GM12874 (cell line): ENCODE results near the gene DNMT3L.

Source experiments
- TF ChIP-seq, protein P1 (sequence below): IDR thresholded peaks from 2 replicates; pipeline ENCODE4 v1.5.1; 2011; ENCODE audit warnings: low read depth, mild to moderate bottlenecking, control low read depth, low read length, moderate library complexity; ENCODE audit not compliant: insufficient read depth

The DNMT3L gene

DNA sequence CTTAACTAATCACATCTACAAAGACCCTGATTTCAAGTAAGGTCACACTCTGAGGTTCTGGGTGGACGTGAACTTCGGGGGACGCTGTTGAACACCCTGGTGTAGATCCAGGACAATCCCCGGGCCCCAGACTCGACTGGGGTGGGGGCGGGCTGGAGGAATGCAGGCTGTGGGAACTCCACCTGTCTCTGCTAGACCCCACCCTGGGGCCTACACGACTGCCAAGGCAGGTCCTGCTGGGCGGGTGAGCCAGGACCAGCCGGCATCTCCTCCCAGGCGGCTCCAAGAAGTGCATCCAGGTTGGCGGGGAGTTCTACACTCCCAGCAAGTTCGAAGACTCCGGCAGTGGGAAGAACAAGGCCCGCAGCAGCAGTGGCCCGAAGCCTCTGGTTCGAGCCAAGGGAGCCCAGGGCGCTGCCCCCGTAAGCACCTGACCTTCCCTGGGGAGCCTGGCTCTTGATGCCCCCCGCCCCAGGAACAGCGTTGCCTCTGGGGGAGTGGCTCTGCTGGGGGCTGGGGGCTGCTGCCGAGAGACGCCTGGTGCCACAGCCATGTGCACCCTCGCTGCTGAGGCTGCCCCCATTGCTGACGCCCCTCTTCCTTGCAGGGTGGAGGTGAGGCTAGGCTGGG, 27.8 kb upstream of the DNMT3L start:
- TF ChIP-seq, protein P1, sequence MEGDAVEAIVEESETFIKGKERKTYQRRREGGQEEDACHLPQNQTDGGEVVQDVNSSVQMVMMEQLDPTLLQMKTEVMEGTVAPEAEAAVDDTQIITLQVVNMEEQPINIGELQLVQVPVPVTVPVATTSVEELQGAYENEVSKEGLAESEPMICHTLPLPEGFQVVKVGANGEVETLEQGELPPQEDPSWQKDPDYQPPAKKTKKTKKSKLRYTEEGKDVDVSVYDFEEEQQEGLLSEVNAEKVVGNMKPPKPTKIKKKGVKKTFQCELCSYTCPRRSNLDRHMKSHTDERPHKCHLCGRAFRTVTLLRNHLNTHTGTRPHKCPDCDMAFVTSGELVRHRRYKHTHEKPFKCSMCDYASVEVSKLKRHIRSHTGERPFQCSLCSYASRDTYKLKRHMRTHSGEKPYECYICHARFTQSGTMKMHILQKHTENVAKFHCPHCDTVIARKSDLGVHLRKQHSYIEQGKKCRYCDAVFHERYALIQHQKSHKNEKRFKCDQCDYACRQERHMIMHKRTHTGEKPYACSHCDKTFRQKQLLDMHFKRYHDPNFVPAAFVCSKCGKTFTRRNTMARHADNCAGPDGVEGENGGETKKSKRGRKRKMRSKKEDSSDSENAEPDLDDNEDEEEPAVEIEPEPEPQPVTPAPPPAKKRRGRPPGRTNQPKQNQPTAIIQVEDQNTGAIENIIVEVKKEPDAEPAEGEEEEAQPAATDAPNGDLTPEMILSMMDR, result no peak

GRCh38 chr21:44288251-44289110, 26.8 kb upstream of the DNMT3L start:
- TF ChIP-seq, protein P1, result no peak

DNA sequence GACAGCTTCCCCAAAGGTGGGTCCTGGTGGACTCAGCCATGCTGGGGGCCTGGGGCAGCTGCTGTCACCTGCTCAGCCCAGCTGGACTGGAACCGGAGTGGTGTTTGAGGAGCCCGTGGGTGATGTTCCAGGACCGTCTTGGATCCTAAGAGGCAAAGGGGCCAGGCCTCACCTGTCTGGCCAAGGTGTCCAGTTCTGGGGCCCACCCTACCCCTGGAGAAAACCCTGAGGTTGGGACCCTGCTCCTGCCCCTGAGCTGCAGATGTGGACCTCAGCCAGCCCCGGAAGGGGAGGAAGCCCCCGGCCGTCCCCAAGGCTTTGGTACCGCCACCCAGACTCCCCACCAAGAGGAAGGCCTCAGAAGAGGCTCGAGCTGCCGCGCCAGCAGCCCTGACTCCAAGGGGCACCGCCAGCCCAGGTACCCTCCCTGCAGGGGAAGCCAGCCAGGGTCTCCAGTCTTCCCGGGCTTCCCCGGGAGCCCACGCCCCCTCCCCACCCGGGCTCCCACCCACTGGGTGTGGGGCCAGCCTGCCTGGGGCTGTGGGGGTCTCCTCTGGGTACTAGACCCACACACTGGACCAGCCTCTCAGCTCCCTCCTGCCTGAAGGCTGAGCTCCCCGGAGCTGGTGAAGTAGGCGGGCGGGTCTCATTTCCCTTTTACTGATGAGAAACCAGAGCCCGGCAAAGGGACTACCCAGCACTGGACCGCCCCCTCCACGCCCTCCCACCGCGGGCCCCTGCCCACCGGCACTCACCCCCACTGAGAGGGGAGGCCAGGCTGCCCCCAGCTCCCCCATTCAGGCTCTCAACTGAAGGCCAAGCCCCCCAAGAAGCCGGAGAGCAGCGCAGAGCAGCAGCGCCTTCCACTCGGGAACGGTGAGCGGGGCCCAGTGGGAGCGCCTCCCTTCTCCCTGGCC, 25.3 kb upstream of the DNMT3L start:
- TF ChIP-seq, protein P1, result no peak

- TF ChIP-seq, protein P1, result no peak
These were observed 24.5 kb upstream of the DNMT3L start for GRCh38 chr21:44286086-44286715.

DNA sequence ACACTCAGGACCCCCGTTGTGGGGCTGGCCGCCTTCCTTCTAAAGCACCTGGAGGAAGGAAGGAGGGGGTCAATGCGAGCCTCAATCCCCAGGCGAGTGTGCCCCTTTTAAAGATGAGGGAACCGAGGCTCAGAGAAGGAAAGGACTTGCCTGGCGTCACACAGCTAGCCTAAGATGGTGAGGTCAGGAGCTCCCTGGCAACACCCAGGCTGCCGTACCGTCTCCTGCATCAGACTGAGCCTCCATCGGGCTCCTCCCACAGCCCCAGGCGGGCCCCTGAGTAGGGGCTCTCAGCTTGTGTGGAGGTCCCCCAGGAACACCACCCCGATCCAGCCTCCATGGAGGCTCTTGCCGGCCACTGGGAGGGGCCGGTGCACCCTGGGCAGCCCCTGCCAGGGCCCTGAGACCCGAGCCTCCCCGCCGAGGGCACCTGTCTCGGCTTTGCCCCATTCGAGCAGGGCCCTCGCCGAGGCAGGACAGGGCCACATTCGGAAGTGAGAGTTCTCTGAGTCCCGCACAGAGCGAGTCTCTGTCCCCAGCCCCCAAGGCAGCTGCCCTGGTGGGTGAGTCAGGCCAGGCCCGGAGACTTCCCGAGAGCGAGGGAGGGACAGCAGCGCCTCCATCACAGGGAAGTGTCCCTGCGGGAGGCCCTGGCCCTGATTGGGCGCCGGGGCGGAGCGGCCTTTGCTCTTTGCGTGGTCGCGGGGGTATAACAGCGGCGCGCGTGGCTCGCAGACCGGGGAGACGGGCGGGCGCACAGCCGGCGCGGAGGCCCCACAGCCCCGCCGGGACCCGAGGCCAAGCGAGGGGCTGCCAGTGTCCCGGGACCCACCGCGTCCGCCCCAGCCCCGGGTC, 23.7 kb upstream of the DNMT3L start, which contains the start of gene AIRE:
Gene AIRE, plus strand, starts transcription at position 739 of the 855 bp plus-strand sequence. CDS start 131 bp downstream, outside the sequence.
- TF ChIP-seq, protein P1, result no peak

DNA sequence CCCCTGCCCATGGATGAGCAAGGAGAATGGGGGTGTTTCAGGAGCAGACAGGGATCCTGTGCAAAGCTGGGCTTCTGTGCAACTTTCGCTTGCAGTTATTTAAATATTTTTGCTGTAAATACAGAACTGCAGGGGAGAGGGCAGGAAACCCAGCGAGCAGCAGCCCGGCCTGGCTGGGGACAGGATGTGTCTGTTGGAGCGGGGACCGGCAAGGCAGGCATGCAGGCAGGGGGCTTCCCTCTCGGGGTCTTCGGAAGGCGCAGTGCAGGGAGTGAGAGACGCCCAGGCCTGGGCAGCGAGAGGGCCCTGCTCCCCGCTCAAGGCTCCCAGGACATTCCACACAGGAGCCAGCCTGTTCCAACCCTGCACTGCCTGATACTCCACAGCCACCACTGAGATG, 22.3 kb upstream of the DNMT3L start:
- TF ChIP-seq, protein P1, result no peak
